GM19452 (cell line): ENCODE results near the gene CPLANE2.
"Not testable (repeated sequence)": the region's sequence is repeated elsewhere in the genome, so short reads cannot be mapped to it uniquely, and the experiment has no call there.

ENCODE experiments used
- ATAC-seq: cut with Tn5 transposase; IDR thresholded peaks from one replicate; pipeline ENCODE4 v1.9.1; 2021; ENCODE audit not compliant: unreplicated experiment

Gene CPLANE2, protein sequence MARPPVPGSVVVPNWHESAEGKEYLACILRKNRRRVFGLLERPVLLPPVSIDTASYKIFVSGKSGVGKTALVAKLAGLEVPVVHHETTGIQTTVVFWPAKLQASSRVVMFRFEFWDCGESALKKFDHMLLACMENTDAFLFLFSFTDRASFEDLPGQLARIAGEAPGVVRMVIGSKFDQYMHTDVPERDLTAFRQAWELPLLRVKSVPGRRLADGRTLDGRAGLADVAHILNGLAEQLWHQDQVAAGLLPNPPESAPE

DNA sequence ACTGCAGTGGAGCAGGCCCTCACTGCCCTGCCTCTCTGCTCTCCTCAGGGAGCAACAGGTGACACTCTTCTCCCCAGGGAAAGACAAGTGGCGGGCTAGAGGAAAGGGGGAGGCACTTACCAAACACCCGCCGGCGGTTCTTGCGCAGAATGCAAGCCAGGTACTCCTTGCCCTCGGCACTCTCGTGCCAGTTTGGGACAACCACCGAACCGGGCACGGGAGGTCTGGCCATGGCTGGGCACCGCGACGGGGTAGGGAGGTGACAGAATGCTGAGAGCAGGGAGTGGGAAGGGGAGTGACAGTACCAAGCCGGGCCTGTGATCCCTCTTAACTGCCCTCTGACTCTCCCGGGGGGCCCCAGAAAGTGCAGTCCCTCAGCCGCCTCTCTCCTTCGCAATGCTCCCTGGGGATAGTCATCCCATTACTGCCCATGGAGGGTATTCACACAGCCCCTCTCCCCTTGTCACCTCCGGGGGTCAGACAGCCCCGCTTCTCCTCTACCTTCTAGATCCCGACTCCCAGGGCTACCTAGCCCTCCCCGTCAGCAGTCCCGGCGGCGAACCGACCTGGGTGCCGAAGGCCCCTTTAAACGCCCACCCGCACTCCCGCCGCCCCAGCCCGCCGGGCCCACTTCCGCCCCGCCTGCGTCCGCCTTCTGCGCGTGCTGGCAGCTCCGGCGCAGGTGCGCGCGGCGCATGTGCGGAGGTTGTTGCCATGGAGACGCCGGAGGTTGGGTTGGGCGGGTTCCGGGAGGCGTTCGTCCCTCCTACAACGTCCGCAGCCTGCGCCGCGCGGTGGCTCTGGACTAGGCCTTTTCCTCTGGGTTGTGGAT is at the start of gene CPLANE2:
CPLANE2 (minus strand) TSS at position 673 of the 832 bp plus-strand sequence; CDS start at position 232, 441 bp downstream.
- peak; percentile 75 for ATAC-seq

DNA sequence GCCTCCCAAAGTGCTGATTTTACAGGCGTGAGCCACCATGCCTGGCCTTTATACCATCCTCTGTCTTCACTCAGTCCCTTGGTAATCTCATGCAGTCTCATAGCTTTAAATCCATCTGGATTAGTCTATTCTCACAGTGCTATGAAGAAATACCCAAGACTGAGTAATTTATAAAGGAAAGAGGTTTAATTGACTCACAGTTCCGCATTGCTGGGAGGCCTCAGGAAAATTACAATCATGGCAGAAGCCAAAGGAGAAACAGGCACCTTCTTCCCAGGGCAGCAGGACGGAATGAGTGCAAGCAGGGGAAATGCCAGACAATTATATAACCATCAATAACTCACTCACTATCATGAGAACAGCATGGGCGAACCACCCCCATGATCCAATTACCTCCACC is 49.1 kb upstream of the CPLANE2 start:
- no peak for ATAC-seq

DNA sequence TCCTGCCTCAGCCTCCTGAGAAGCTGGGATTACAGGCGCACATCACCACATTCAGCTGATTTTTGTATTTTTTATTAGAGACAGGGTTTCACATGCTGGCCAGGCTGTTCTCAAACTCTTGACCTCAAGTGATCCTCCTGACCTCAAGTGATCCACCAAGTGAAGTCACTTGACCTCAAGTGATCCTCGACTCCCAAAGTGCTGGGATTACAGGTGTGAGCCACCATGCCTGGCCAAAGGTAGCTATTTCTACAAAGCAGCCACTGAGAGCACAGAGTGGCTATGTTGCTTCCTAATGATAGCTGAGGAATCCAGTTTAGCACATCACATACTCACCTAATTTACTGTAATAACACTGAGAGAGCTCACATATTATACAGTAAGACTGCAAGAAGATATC is 44.8 kb upstream of the CPLANE2 start:
- ATAC-seq = no peak

DNA sequence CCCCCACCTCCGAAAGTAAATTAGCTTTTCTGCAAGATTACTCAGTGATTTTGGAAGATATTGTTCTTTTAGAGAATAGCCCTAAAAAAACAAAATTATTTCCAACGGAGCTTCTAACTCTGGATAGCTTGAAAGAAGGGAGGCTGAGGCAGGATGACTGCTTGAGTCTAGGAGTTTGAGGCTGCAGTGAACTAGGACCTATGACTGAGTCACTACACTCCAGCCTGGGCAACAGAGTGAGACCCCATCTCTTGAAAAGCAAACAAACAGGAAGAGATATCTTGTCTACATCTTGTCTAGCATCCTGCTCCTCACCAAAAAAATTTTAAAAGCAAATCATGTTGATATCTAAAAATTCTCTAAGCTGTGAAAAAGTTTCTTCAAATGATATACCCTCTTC is 42.2 kb upstream of the CPLANE2 start:
- ATAC-seq = no peak

DNA sequence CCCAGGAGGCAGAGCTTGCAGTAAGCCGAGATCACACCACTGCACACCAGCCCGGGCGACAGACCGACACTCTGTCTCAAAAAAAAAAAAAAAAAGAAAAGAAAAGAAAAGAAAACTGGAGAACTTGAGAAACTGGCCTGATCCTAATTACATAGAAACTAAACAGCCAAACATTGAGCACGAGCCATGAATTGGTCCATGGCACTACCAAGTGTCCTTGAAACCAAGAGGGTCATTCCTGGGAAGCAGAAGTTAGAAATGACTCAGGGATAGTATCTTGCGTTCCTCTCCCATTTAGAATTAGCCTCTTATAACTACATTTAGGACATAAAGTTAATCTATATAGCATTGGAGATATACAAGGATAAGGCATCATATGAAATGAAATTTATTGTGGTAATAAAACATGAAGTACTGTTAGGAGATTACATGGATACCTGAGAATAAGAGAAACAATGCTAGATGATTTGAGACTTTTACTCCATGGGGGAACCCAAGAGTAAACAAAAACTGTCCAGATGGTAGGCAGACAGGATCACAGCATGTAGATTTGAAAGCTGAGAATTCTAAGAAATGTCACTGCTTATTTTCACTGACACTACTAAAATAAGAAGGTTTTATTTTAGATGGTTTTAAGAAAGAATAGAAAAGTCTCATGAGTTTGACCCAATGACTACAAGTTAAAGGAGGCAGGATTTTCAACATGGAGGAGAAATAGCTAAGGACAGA is 39.5 kb upstream of the CPLANE2 start:
- no peak for ATAC-seq

DNA sequence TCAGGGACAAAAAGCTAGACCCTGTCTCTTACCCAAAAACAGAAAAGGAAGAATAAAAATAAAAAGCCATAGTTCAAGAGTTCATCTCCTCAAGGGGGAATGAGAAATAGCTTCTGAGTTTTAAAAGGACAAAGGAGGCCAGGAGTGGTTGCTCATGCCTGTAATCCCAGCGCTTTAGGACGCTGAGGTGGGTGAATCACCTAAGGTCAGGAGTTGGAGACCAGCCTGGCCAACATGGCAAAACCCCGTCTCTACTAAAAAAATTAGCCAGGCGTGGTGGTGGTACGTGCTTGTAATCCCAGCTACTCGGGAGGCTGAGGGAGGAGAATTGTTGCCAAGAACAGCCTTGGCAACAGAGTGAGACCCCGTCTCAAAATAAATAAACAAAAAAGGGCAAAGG is 38.6 kb upstream of the CPLANE2 start:
- no peak for ATAC-seq

DNA sequence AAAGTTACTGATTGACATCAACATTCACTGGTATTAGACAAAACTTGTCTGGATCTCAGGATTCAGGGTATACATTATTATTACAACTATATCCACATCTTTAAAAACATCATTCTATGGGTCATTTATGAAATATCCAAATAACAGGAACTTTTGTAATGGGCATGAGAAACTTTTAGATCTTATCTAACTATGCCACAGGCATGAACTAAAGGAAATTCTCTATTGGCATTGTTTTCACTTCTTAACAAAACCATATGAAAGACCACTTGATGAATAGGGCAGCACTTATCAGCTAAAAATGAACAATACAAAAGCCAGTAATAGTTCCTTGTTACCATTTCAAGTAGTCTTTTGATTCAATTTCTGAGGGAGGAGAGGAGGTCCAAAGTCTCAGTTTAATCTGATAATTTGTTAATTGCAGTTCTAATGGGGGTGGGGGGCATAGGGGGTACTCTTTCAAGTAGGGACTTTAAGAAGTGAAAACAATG is 30.8 kb upstream of the CPLANE2 start:
- no peak for ATAC-seq

DNA sequence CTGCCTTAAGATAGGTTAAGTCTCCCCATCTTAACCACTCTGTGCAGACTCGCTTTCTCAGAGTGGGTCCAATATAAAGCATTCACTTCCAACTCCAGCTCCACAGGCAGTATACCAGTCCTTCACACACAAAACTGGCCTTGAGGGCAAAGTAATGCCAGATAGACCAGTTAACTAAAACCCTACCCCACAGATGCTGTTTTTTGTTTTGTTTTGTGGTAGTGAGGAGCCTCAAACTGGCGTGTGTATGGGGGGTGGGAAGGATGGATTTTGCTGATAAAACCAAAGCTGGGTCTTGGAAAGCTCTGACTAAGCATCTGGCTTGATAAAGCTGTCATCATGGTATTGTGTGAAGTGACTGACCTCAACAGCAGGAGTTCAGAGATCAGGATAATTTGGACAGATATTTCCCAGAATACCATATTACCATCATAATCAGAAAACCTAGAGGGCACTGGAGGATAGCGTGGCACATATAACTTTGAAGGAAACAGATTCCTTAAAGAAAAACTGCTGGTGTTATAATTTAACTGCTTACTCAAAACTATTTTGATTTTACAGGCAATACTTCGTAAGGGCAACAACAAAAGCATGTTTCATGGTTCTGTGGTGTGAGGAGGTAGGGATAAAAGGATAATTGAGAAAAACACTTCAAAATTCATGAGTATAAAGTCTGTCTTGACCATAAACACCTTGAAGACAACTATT is 29.6 kb upstream of the CPLANE2 start:
- ATAC-seq = no peak

DNA sequence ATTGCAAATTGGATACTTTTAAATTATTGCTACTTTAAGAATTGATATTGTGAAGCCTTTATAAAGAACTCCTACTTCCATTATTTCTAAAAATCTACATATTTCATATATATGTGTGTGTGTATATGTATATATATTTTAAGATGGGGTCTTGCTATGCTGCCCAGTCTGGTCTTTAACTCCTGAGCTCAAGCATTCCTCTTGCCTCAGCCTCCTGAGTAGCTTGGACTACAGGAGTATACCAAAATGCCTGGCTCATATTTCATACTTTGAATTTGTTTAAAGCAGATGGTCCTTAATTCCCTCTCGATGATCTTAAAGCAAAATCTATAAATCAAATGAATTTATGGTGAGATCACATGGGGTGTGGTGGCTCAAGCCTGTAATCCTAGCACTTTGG is 25.1 kb upstream of the CPLANE2 start:
- no peak for ATAC-seq

DNA sequence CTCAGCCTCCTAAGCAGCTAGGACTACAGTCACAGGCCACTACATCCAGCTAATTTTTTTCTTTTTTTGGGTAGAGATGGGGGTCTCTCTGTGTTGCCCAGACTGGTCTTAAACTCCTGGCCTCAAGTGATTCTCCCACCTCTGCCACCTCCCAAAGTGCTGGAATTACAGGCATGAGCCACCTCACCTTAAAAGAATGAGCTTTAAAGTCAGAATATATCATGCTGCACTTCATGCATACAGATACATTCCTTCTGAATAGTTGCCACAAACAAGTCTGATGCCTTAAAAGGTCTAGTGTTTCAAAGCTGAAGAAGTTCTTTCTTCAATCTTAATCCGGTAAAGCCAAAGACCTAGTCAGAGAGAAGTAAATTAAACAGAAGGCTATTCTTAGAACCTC is 23.8 kb upstream of the CPLANE2 start:
- ATAC-seq = no peak

DNA sequence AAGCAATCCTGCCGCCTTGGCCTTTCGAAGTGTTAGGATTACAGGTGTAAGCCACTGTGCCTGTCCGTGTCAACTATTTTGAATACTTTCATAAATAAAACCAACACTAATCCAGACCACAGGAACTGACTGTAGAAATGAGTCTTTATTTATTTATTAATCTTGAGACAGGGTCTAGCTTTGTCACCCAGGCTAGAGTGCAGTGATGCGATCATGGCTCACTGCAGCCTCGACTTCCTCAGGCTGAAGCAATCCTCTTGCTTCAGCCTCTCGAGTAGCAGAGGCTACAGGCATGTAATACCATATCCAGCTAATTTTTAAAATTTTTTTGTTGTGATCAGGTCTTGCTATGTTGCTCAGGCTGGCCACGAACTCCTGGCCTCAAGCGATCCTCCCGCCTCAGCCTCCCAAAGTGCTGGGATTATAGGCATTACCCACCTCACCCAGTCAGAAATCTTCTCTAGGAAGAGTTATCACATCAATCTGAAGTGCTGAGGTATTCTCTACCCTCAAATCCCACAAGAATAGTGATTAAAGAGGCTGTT is 21.7 kb upstream of the CPLANE2 start:
- ATAC-seq = no peak

DNA sequence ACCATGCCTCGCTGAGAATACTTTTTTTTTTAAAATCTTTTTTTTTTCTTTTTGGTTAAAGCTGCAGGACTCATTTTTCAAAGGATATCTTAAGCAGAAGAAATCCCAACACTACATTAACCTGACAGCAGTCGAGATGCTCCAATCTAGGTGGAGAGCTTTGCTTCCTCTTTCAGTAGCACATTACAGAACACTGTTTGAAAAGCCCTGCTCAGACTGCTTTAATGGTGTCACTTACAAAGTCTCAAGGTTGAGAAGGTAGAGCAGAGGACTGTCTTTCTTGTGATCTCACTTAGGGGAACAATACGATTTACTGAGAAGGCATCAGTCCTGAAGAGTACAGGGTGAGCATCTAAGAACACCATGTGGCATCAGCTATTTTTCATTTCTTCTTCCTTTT is 21.0 kb upstream of the CPLANE2 start:
- no peak for ATAC-seq

DNA sequence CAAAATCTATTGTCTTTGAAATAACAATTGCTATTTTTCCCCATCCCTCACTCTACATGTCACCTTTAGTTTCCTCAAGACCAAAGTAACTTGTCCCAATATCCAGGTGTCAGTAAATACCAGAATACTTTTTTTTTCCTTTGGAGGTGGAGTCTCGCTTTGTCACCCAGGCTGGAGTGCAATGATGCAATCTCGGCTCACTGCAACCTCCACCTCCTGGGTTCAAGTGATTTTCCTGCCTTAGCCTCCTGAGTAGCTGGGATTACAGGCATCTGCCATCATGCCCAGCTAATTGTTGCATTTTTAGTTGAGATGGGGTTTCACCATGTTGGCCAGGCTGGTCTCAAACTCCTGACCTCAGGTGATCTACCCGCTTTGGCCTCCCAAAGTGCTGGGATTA is 20.6 kb upstream of the CPLANE2 start:
- ATAC-seq = not testable (repeated sequence)

DNA sequence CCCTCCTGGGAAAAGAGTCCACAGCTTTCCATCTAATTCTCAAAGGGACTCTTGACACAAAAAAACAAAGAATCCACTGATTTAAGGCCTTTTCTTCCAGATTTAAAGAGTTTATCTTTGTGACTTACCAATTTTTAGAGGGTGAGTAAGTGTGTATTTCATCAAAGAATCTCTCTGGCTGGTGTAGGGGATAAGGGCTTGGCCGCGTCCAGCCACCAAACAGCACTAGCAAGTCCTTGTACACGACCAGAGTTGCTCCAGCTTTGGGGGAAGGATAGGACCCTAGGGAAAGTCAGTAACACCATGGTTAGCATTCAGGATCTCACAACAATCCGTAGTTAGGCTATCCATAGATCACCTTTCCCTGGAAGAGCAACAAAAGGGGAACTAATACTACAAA is 19.5 kb upstream of the CPLANE2 start:
- no peak for ATAC-seq

DNA sequence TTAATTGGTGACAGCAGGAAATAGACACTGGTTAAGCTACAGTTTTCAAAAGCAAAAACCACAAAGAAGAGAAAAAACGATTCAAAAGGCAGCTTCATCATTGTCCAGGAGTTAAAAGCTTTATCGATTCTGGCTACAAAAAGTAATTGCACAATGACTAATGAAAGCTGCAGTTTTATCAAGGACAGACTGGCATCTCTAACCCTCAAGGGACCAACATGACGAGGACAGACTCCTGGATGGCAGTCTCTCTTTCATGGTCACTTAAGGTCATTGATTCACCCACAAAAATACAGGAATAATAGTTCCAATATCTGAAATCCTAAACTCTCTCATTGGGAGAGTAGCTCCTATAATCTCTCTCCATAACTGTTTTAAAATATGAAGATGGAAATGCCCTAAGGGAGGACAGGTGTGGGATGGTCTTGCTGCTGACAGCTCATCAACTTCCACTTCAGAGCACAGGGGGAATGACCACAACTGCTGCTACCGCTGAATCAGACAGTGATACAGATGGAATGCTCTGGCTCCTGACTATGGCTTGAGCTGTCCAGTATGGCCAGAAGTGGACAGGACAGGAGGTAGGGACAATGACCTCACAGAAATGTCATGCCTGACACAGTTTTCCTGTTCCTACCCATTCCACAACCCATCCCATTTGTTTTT is 17.4 kb upstream of the CPLANE2 start:
- no peak for ATAC-seq

DNA sequence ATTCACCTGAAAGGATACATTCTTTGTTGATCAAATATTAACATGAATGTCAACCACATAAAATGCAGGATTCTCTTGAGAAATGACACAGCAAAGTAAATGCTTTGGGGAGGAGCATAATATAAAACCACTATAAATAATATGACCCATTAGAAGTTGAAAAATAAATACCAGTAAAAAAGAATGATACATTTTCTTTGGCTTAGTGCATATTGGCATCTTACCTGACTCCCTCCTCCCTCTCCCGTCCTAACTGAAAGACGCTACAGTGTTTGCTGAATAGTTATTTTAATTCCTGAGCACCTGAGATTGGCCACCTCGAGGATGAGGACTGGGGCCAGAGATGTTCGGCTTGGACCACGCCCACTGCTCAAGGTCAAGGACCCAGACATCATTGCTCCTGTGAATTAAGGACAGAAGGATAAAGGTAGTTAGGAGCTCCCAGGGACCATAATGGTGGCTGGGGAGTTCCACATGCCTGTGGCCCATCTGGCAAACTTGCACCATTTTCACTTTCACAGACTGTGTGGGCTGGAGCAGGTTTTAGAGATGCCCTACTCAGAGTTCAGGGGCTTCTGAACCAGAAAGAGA is 16.4 kb upstream of the CPLANE2 start:
- no peak for ATAC-seq

DNA sequence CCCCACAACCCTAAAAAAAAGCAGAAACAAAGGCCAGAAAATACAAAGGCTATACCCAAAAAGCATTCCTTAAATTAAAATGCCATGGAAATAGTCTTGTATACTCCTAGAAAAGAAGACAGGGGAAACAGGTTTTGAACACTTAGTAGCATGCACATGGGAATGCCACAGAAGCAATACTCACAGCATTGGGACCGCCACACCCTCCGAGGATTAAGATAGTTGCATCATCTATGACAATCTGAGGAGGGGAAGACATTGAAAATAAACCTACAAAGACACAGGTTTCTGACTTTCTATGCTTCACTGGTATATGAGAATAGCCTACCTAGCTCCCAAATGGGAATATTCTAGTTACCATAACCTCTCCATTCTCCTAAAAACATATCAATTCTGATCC is 15.9 kb upstream of the CPLANE2 start:
- no peak for ATAC-seq

DNA sequence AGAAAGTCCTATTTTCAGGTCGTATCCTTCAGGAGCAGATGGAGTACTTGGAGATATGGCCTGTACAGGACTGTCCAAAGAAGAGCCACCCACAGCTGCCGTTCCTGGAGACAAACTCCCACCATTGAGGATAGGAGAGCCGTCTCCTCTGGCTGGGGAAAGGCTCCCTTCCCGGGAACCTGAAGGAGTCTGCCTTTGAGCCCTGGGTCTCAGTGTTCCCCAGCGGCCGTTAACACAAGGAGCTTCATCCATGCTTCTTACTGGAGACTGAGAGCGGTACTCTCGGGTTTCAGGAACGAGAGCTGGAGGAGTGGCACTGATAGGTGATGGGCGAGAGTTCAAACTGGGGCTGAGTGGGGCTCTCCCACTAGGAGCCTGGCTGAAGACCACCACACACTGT is 14.4 kb upstream of the CPLANE2 start:
- no peak for ATAC-seq

DNA sequence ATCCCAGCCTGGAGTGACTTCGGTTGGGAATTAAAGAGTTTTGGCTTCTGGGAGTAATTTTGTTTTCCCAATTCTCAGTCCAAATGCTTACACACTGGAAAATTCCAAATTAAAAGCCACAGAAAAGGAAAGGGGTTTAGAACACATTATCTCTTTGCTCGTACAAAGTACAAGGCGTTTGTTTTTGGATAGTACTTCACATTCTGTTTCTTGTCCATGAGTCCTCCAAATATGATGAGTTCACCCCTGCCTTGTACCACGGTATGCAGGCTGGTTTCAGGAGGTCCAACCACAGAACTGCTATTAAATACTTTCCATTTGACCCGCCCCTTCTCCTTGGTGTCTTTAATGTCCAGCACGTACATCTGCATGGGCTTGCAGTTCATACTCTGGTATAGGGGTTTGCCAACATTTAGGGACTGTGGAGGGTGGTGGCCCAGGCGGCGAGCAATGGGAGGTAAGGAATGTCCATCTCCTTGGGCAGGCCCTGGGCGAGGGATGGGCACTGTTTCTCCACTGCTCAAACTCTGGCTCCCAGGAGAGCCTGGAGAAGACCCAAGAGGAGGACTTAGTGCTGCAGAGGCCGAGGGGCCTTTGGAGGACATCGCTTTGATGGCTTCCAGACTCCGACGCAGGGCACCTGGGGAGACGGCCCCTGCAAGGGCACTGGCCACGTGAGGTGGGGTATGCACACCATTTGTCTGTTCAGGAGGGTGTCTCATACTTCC is 13.7 kb upstream of the CPLANE2 start:
- no peak for ATAC-seq
